GM21529 (cell line): ENCODE measurements around the gene DISP3.

Source experiments
- ATAC-seq: cut with Tn5 transposase; IDR thresholded peaks from one replicate; pipeline ENCODE4 v1.9.1; 2021; ENCODE audit not compliant: unreplicated experiment

DISP3 gene

GRCh38 chr1:11483581-11484320 lies 4.8 kb downstream of the DISP3 start:
- ATAC-seq, result no peak

GRCh38 chr1:11484321-11484655 lies 5.3 kb downstream of the DISP3 start:
- ATAC-seq, result no peak

DNA sequence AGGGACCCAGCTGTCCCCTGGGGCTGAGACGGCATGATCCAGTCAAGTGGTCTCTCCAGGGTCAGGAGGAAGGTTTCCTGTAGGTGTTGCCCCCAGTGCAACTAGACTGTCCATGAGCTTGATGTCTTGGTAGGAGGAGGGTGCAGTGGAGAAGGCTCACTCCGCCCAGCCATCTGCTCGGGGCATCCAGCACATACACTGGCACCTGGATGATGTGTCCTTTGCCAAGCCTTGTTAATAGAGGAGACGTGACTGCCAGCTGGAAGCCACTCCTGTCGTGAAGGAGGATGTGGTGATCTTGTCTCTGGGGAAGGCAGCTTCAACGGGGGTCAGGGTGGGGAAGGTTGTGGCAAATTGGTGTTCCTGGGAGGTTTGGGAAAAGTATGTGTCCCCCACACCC lies 6.2 kb downstream of the DISP3 start:
- no peak for ATAC-seq

DNA sequence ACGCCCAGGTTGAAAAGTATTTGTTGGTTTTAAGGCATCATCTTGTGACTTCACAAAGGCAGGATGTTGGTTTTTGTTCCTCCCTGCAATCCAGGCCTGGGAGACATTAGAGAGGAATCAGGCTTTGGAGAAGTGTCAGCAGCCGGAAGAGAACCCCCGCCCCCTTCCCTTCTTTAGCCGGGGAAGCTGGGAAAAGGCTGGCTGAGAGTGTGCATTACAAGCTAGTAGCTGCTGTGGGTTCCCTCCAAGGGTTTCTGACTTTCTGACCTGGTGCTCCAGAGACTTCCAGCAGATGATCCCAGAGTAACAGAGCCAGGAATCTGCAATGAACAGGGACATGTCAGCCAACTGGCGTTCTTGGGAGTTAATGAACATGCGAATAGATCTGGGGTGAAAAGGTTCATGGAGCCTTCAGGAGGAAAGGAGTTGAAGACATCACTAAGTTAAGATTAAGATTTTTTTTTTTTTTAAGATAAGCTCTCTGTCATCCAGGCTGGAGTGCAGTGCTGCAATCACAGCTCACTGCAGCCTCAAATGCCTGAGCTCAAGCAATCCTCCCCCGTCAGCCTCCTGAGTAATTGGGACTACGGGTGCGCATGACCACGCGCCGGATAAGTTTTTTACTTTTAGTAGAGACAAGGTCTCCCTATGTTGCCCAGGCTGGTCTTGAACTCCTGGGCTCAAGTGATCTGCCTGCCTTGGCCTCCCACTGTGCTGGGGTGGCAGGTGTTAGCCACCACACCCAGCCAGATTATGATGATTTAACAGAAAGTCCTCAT lies 7.5 kb downstream of the DISP3 start:
- no peak for ATAC-seq

DNA sequence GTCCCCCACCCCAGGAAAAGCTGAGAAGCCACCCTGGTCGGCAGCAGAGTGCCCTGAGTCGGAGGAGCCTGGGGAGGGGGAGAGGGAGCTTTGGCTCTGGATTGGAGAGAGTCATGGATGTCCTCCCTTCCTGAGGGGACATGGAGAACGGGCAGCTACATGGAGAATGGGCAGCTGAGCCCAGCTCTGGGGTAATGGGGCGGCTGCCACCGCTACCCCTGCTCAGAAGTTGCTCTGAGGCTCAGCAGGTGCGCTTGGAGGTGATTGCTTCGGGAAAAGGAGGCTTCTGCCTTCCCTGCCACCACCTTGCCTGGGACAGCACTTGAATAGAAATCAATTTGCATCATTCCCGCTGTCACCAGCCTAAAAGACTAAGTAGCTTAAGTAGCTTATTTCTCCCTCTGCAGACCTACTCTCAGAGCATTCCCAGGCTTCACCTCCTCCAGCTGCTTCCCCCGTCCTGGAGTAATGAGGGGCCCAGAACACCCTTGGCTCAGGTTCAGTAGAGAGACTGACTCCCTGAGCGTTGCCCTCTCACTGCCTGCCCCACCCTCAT lies 8.3 kb downstream of the DISP3 start:
- ATAC-seq, result no peak

DNA sequence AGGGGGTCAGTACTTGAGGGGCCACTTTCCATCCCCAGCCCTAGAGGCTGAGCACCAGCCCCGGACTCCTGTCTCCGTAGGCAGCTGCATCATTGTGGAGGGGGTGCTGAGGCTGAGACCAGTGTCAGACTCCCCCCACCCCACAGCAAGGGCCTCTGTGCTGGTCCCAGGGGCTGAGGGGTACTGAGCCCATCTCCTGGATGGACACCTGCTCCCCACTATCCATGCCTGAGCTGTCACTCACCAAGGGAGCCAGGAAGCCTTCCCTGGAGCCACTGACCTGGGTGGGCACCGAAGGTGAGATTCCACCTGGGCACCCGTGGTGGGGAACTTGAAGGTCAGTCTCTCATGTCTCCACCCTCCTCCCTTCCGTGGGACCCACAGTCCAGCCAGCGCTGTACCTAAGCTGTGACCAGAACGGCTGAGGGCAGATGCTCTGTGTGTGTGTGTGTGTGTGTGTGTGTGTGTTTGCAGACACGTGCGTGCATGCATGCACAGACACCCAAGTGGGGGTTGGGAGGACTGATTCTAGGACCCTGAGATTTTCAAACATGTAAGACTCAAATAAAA lies 9.3 kb downstream of the DISP3 start:
- no peak for ATAC-seq

DNA sequence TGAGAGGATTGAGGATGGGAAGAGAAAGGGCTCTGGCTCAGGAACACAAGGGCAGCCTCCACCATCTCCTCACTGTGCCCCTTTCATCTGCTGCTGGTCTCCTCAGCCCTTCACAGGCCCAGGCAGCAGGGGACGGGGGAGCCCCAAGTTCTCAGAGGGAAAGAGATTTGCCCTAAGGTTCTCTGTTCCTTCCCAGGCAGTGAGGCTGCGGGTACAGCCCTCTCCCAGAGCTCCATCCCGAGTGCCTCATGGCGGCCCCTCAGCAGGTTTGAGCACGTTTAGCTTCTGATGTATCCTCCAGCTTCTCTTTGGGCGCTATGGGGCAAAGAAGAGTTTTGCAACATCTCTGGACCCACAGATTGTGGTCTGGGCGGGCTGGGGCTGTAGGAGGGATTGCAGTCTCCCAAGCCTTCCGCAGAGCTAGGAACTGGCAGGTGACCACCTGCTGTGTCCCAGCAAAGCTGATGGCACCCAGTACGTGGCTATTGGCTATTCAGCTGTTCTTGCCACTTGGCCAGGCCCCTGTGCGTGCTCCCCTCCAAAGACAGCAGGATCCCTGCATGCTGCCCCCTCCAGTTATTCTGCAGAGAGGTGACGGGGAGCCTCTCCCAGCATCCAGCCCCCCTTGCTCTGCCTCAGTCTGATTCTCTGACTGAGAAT lies 10.1 kb downstream of the DISP3 start:
- ATAC-seq, result no peak

- no peak for ATAC-seq
These were observed 13.3 kb downstream of the DISP3 start for GRCh38 chr1:11492235-11492634.

- no peak for ATAC-seq
These were observed 15.2 kb downstream of the DISP3 start for GRCh38 chr1:11493972-11494655.

DNA sequence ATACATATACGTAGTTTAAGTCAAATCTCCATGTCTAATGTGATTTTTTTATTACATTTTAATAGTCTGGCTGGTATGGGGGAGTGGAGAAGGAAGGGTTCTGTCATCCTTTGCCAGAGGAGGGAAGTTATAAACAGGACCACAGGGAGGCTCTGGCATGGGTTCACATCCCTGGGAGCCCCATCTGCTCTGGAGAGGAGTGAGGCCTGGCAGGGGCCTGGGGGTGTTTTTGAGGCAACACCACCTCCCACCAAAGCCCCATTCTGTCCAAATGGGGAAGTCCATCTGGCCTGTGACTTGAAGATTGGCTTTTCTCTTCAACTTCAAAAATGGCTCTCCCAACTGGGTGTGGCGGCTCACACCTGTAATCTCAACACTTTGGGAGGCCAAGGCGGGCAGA lies 15.8 kb downstream of the DISP3 start:
- ATAC-seq, result no peak

DNA sequence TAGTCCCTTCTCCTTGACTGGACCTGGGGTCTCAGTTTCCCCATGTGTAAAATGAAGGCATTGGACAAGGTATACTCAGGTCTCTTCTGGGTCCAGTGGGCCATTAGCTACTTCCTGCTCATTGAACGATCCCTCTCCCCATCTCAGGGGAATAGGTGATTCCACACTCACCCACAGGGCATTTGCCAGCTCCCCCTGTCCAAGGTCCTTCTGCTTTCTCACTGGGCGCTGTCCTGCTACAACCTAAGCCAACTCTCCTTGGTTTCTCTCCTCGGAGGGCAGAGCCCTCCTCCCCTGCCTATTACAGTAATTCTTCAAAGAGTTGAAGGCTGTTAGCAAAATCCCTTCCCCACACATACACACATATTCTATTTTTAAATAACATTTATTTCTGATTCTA lies 16.6 kb downstream of the DISP3 start:
- ATAC-seq, result no peak

DNA sequence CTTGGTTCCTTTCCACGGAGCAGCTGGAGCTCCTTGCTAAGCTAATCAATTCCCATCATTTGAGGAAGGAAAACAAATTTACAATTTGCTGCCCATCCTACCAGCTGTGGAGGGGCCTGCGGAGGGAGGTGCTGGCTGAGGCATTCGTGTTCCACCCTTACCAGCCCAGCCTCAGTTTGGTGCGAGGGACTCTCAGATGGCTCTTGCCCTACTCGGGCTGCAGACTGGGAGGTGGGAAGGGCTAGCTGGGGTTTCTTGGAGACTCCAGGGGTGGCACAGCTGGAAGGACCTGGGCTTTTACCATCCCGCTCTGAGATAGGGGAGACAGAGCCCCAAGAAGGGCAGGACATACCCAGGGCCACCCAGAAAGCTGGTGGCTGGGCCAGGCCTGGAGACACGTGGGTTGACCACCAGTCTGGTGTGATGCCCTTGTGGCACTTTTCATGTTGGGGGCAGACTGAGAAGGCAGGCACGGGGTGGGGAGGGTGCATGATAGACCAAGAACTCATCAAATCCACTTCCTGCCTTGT lies 17.7 kb downstream of the DISP3 start:
- no peak for ATAC-seq

- ATAC-seq, result no peak
These were observed 20.1 kb downstream of the DISP3 start for GRCh38 chr1:11498956-11499594.

DNA sequence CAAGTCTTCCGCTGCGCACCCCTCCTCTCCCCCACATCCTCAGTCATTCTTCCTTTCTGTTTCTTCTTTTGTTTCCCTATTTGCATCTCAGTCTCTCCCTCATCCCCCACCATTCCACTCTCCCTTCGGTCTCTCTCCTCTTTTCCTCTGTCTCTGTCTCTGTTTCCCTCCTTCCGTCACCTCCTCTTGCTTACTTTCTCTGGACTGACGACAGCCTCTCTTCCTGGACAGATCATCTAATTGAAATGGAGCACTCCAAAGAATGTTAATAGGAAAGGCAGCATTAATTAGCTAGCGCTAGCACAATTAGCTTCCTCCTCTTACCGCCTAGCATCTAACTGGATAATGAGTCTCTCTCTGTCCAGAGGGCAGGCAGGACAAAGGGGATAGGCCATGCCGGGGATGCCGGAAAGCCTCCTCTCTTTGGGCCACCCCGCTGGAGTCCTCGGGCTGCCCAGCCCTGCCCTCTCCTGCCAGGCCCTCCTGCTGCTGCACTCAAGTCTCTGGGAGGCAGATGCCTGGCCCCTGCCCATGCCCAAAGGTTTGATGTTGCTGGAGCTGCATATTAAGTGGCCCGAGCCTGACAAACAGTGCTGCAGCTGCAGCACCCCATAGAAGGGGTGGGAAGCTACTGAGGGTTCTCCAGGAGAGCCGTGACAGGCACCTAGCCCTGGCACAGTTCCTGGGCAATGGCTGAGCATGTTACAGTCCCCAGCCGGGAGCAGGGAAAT lies 20.8 kb downstream of the DISP3 start:
- ATAC-seq, result no peak

- ATAC-seq, result no peak
These were observed 21.9 kb downstream of the DISP3 start for GRCh38 chr1:11500881-11501280.

- ATAC-seq, result no peak
These were observed 22.5 kb downstream of the DISP3 start for GRCh38 chr1:11501491-11501897.

DNA sequence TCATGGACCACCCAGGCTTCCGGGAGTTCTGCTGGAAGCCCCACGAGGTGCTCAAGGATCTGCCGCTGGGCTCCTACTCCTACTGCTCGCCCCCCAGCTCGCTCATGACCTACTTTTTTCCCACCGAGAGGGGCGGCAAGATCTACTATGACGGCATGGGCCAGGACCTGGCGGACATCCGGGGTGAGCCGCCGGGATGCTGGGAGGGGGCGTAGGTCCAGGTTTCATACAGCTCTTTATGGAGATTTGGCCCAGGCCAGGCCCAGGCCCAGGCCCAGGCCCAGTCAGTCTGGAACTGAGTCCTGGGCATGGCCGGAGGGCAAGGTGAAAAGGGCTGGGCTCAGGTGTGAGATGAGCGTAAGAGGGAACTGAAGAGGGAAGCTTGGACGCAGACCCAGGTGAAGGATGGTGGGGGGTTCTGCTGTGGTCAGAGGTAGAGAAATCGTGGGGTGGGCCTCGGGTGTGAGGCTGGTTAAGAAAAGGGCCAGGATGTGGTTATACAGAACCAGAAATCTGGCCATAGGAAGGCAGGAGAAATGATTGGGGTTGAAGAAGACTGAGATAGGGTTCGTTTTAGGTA lies 23.0 kb downstream of the DISP3 start:
- ATAC-seq, result no peak

DNA sequence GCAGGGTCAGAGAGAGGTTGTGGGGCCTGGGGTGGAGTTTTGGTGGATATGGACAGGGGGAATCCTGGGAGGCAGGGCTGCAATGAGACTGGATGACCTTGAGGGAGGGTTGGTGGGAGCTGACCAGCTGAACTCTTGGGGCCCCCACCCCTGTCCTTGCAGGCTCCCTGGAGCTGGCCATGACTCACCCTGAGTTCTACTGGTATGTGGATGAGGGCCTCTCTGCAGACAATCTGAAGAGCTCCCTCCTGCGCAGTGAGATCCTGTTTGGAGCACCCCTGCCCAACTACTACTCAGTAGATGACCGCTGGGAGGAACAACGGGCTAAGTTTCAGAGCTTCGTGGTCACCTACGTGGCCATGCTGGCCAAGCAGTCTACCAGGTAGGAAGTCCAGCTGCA lies 23.6 kb downstream of the DISP3 start:
- ATAC-seq, result no peak

DNA sequence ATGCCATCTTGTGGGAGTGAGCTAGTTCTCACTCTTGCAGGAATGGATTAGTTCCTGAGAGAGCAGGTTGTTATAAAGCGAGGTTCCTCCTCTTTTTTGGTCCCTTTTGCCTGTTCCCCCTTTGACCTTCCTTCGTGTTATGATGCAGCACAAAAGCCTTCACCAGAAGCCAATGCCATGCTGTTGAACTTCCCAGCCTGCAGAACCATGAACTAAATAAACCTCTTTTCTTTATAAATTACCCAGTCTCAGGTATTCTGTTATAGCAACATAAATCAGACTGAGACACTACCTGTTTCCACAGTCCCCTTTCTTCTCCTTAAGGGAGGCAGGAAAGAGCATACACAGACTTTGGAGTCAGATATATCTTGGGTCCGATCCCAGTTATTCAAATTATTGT lies 25.6 kb downstream of the DISP3 start:
- ATAC-seq, result no peak
